Peyer's patch (tissue), 4 donors: ENCODE data around the gene AMDHD2.

Experiments used
- CTCF ChIP-seq, 6 experiments: fragments of 450-650 bp in 4 of 6; fragments of 200-600 bp in 2 of 6; sonication (generic) in 1 of 6; IDR thresholded peaks; one replicate each; pipeline ENCODE4 v1.5.1; 2017 to 2019; ENCODE audit warnings: antibody characterized with exemption in 6 of 6, mild to moderate bottlenecking in 3 of 6, moderate library complexity in 1 of 6
- POLR2A ChIP-seq, 2 donors: fragments of 450-650 bp; IDR thresholded peaks; one replicate each; pipeline ENCODE4 v1.5.1; 2017; ENCODE audit warnings: antibody characterized with exemption in 2 of 2, mild to moderate bottlenecking in 2 of 2, moderate library complexity in 2 of 2

DNA sequence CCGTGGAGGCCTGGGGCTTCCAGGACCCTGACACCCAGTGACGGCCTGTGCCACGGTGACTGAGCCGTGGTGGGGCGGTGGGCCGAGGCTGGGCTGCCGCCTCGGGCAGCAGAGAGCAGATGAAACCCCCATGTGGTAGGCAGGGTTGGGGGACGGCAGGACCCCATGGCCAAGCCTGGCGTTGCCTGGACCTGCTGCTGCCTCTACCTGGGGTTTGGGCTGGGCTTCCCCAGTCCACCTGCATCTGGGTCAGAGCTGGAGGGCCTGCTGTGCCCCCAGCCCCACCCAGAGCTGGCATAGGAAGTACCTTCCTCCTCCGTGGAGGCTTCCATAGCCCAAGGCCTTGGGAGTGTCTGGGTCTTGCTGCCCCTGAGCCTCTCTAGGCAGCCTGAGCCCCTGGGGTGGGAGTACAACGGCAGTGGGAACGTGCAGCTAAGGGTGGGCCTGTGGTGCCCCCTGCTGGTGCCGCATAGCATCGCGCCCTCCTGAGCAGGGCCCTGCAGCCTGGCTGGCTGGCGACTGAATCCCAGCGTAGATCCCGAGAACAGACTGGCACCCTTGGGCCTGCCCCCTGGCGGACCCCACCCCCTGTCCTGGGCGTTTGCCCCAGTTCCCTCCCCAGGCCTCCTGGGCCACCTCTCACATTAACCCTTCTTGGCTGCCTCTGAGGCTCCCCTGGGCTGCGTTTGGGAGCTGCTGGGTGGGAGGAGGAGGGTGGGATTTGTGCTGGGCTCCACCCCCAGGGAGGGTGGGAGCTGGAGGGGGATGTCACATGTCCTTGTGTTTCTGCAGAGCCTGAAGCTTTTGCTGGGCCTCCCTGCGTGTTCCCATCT is 19.0 kb upstream of the AMDHD2 start:
- TF ChIP-seq CTCF (IDR thresholded peaks at IDR 0.05) (peak; percentile 92 to 98 (median 96)), POLR2A (IDR thresholded peaks at IDR 0.05) (peak in 1 of 2 donors; percentile 6)
